Stimulated activated CD8-positive, alpha-beta memory T cell treated with anti-CD3 and anti-CD28 coated beads, Interleukin-12 subunit alpha, Interleukin-12 subunit beta, amount 100 ng/mL, for 1 hour (primary cell): Measurements from ENCODE around the gene GCDH.
A peak's percentile ranks its signal among the peaks of the same experiment; 100 is the strongest.
"Not testable (repeated sequence)": the region's sequence is repeated elsewhere in the genome, so short reads cannot be mapped to it uniquely, and the experiment has no call there.

Source experiments
- DNase-seq: peaks from one replicate; pipeline ENCODE4 v3.0.0-alpha.2; 2020; ENCODE audit warnings: low read depth

Gene GCDH

GRCh38 chr19:12872941-12873890, 17.7 kb upstream of the GCDH start:
- DNase-seq, result no peak

GRCh38 chr19:12873891-12874745, 16.8 kb upstream of the GCDH start:
- no peak for DNase-seq

GRCh38 chr19:12875086-12875485, 15.9 kb upstream of the GCDH start:
- DNase-seq, result no peak

- DNase-seq, result no peak
Measured at GRCh38 chr19:12880551-12881171, 10.3 kb upstream of the GCDH start.

- peak; percentile 77 for DNase-seq
Measured at GRCh38 chr19:12881172-12881808, 9.7 kb upstream of the GCDH start, which contains the start of gene DNASE2. Gene DNASE2, minus strand, starts transcription at chr19:12881449. Its CDS starts 74 bp downstream, at chr19:12881375.

GRCh38 chr19:12882589-12882988, 8.4 kb upstream of the GCDH start:
- no peak for DNase-seq

GRCh38 chr19:12884202-12884601, 6.8 kb upstream of the GCDH start:
- no peak for DNase-seq

GRCh38 chr19:12884627-12884925, 6.4 kb upstream of the GCDH start:
- DNase-seq, result no peak

GRCh38 chr19:12884926-12885748, 5.8 kb upstream of the GCDH start:
- DNase-seq, result peak; percentile 71

GRCh38 chr19:12885749-12886650, 5.0 kb upstream of the GCDH start:
- DNase-seq, result no peak

- DNase-seq, result no peak
Measured at GRCh38 chr19:12886651-12886968, 4.3 kb upstream of the GCDH start.

GRCh38 chr19:12886969-12887747, 3.8 kb upstream of the GCDH start, which contains the start of gene KLF1:
Gene KLF1, minus strand, starts transcription at chr19:12887201. Its CDS starts 61 bp downstream, at chr19:12887140.
- DNase-seq, result no peak

- DNase-seq, result no peak
Measured at GRCh38 chr19:12888006-12888603, 2.9 kb upstream of the GCDH start.

GRCh38 chr19:12890299-12890786, 617 bp upstream of the GCDH start:
- DNase-seq, result not testable (repeated sequence)

- no peak for DNase-seq
Measured at GRCh38 chr19:12891553-12892021, 627 bp downstream of the GCDH start.

- no peak for DNase-seq
Measured at GRCh38 chr19:12893582-12893981, 2.6 kb downstream of the GCDH start.

- no peak for DNase-seq
Measured at GRCh38 chr19:12896460-12896859, 5.5 kb downstream of the GCDH start.

GRCh38 chr19:12899891-12900518, 9.0 kb downstream of the GCDH start:
- no peak for DNase-seq
